Measurements from ENCODE around the gene GCNT3.

DNA sequence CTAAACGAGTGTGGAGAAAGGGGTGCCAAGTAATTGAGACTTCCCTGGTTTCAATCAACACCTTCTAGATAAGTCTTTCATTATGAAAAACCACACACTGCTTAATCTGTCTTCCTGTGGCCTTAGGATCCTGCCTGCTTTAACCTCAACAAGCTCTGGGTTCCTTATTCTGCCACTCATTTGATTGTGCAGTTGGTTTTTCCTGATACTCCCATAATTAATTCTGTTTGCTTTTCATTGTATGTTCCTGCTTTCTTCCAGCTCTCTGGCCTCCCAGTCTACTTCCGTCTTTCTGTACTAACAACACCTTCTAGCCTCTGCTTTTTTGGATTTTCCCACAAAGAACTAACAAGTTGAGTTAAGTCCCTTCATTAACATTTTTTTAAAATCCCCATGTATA is 20.2 kb upstream of the GCNT3 start:
- TF ChIP-seq NR3C1 (CRISPR knock-in tag; conservative IDR thresholded peaks at IDR 0.05; ENCODE audit: low read depth), result no peak
- TF ChIP-seq SMAD3 (CRISPR knock-in tag; IDR thresholded peaks at IDR 0.05; ENCODE audit: borderline replicate concordance), result no peak
- TF ChIP-seq, protein P1, sequence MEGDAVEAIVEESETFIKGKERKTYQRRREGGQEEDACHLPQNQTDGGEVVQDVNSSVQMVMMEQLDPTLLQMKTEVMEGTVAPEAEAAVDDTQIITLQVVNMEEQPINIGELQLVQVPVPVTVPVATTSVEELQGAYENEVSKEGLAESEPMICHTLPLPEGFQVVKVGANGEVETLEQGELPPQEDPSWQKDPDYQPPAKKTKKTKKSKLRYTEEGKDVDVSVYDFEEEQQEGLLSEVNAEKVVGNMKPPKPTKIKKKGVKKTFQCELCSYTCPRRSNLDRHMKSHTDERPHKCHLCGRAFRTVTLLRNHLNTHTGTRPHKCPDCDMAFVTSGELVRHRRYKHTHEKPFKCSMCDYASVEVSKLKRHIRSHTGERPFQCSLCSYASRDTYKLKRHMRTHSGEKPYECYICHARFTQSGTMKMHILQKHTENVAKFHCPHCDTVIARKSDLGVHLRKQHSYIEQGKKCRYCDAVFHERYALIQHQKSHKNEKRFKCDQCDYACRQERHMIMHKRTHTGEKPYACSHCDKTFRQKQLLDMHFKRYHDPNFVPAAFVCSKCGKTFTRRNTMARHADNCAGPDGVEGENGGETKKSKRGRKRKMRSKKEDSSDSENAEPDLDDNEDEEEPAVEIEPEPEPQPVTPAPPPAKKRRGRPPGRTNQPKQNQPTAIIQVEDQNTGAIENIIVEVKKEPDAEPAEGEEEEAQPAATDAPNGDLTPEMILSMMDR (IDR thresholded peaks at IDR 0.05), result no peak
- TF ChIP-seq CREB1 (CRISPR knock-in tag; IDR thresholded peaks at IDR 0.05), result no peak
- TF ChIP-seq JUN (CRISPR knock-in tag; IDR thresholded peaks at IDR 0.05), result no peak
- TF ChIP-seq, protein P2, sequence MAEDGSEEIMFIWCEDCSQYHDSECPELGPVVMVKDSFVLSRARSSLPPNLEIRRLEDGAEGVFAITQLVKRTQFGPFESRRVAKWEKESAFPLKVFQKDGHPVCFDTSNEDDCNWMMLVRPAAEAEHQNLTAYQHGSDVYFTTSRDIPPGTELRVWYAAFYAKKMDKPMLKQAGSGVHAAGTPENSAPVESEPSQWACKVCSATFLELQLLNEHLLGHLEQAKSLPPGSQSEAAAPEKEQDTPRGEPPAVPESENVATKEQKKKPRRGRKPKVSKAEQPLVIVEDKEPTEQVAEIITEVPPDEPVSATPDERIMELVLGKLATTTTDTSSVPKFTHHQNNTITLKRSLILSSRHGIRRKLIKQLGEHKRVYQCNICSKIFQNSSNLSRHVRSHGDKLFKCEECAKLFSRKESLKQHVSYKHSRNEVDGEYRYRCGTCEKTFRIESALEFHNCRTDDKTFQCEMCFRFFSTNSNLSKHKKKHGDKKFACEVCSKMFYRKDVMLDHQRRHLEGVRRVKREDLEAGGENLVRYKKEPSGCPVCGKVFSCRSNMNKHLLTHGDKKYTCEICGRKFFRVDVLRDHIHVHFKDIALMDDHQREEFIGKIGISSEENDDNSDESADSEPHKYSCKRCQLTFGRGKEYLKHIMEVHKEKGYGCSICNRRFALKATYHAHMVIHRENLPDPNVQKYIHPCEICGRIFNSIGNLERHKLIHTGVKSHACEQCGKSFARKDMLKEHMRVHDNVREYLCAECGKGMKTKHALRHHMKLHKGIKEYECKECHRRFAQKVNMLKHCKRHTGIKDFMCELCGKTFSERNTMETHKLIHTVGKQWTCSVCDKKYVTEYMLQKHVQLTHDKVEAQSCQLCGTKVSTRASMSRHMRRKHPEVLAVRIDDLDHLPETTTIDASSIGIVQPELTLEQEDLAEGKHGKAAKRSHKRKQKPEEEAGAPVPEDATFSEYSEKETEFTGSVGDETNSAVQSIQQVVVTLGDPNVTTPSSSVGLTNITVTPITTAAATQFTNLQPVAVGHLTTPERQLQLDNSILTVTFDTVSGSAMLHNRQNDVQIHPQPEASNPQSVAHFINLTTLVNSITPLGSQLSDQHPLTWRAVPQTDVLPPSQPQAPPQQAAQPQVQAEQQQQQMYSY (CRISPR knock-in tag; IDR thresholded peaks at IDR 0.05), result no peak
- TF ChIP-seq, protein P3, sequence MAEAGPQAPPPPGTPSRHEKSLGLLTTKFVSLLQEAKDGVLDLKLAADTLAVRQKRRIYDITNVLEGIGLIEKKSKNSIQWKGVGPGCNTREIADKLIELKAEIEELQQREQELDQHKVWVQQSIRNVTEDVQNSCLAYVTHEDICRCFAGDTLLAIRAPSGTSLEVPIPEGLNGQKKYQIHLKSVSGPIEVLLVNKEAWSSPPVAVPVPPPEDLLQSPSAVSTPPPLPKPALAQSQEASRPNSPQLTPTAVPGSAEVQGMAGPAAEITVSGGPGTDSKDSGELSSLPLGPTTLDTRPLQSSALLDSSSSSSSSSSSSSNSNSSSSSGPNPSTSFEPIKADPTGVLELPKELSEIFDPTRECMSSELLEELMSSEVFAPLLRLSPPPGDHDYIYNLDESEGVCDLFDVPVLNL (CRISPR knock-in tag; IDR thresholded peaks at IDR 0.05; ENCODE audit: borderline replicate concordance, low read depth), result no peak
- TF ChIP-seq, protein P4, sequence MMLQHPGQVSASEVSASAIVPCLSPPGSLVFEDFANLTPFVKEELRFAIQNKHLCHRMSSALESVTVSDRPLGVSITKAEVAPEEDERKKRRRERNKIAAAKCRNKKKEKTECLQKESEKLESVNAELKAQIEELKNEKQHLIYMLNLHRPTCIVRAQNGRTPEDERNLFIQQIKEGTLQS (CRISPR knock-in tag; conservative IDR thresholded peaks at IDR 0.05), result no peak
- no peak for TF ChIP-seq TEAD1 (CRISPR knock-in tag; IDR thresholded peaks at IDR 0.05)
- TF ChIP-seq NFATC4 (CRISPR knock-in tag; IDR thresholded peaks at IDR 0.05), result no peak
- no peak for TF ChIP-seq ELF4 (CRISPR knock-in tag; IDR thresholded peaks at IDR 0.05; ENCODE audit: low read depth)
- TF ChIP-seq, protein P5, sequence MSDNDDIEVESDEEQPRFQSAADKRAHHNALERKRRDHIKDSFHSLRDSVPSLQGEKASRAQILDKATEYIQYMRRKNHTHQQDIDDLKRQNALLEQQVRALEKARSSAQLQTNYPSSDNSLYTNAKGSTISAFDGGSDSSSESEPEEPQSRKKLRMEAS (CRISPR knock-in tag; IDR thresholded peaks at IDR 0.05), result no peak
